Ecto neural progenitor cell (in vitro differentiated cells): ENCODE measurements around the gene OSBPL6.

Experiments used
- DNase-seq: peaks from one replicate; pipeline ENCODE4 v3.0.0-alpha.2; 2018; ENCODE audit warnings: low spot score

Gene OSBPL6

GRCh38 chr2:178238750-178239149 lies 44.4 kb downstream of the OSBPL6 start:
- no peak for DNase-seq

DNA sequence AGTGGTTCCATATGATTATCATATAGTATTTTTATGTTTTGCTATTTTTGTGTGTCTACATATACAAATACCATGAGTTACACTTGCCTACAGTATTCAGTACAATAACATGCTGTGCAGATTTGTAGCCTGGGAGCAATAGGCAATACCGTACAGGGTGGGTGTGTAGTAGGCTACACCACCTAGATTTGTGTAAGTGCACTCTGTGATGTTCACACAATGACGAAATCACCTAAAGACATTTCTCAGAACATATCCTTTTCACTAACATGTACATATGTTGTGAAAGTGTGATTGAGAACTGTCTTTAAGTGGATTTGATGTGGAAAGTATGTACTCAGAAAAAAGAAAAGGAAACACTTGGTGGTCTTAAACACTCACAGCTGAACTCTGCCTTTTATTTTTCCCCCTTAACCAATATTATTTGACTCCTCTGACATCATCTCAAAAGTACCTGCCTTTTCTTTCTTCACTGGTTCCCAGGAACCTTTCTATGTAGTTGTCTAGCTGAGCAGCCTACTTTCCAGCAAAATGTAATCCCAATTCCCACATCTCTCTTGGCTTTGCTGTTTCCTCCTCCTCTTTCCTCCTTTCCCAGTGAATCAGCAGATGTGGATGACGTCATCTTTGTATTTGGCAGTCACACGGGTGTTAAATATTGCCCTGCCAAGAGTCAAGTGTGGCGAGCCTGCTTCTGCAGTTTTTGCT lies 47.7 kb downstream of the OSBPL6 start:
- DNase-seq: no peak

- no peak for DNase-seq
Measured at GRCh38 chr2:178242552-178242883, 48.2 kb downstream of the OSBPL6 start.

GRCh38 chr2:178243961-178244360 lies 49.6 kb downstream of the OSBPL6 start:
- DNase-seq: no peak

DNA sequence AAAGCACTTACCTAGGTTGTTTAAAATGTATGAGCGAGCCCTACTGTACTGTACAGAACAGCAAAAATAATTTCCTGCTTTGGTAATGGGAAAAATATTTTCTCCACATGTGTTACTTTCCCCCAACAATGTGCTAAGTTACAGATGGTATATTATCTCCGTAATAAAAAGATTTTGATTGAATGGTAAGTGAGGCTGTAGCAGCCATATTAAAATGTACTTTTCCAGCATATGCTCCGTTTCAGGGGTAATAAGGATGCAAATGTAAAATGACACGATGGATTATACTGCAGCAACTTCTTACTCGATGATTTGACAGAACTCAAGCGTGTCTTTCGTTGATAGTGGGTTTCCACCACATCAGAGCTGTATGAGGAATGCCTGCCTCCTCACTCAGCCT lies 50.5 kb downstream of the OSBPL6 start:
- no peak for DNase-seq

- no peak for DNase-seq
Measured at GRCh38 chr2:178246696-178247095, 52.4 kb downstream of the OSBPL6 start.

DNA sequence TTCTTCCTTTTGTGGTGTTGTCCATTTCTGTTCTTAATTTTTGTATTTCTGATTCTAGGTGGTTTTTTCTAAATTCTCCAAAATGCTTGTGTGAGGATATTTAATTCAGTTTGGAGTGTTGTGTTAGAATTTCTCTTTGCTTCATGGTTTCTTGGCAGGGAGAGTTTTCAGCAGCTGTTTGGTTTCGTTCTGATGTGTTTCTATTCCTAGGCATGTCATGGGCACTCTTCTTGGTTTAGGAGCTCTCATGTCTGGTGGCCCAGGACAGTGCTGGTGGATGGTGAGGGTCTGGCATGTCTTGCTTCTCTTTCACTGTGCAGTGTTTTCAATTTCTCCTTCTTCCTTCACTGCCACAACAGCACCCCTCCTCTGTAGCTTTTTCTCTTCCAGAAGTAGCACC lies 52.9 kb downstream of the OSBPL6 start:
- no peak for DNase-seq

DNA sequence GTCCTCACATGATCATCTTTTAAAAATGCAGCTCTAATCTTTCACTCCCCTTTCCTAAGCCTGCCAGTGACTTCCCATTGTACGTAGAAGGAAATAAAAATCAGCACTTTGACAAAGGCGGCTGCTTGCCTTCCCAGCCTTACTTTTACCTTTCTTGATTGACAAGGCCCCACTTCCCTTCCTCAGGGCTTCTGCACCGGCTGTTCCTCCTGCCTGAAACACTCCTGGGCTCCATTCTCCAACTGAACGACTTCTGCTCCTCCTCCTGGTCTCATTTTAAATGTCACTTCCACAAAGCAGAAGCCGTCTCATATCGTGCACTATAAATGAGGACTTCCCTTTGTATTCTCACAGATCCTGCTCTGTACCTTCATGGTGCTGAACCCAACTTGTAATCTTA lies 56.1 kb downstream of the OSBPL6 start:
- DNase-seq: no peak

DNA sequence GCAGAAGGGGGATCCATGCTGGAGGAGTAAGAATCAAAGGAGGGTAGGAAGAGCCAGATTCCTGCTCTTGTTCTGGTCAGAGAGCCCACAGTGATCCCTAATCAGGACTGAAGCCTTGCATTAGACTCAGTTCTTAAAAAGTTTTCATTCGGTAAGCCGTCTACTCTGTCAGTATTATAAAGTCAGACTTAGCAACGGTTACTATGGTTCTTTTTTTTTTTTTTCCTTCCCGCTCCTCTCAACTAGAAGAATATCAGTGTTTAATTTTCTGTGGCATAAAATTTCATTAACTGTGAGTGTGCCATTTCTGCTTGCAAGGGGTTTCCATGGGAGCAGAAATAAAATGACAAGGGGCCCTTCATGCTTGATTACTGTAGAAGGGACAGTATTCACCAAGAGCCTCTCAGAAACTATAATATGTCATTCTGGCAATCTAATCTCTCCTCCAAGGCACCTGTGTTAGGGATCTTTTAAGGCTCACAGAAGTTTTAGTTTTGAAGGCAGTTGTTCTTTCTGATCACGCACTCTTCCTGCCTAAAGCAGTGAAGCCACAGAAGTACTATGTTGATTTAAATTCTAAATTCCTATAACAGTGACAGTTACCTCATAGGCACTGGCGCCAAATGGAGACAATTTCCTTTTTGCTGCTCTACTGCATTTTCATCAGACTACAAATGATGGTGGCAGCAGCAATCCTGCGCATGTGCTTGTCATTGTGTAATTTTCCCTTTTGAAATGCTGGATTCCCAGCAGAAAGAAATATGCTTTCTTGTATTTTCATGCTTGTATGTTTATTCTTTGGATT lies 57.0 kb downstream of the OSBPL6 start:
- no peak for DNase-seq

- no peak for DNase-seq
Measured at GRCh38 chr2:178256382-178257042, 62.2 kb downstream of the OSBPL6 start.

DNA sequence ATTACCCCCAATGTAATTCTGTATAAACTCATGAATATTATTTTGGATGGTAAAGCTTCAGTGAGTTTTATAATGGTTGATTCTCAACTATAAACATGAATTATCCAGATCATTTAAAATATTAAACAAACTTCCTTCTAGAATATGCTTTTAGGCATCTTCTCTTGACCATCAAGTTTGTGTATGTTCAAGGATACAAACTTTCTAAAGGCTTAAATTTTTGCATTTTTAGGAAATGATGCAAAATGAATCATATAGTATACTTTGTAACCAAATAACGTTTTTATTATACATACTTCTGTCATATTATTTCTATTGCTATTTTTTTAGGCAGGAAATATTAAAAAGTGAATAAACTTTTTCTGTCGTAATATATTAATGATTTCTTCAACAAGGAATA lies 62.8 kb downstream of the OSBPL6 start:
- no peak for DNase-seq

DNA sequence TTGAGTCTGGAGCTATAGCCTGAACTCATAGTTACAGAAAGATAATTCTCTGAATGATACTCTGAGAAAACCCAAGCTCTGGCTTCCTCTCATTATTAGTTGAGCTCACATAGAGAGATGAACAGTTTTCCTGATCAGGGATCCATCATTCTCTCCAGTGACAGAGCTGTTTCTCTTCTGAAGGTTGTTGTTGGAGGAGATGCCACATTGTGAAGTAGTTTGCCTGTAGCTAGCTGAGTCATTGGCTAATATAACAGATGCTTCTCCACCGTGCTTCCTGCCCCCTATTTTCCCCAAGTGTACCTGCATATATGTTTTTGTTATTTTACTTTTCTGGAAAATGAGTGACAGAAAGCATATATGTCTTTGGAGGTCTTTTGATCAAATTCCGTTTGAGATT lies 64.6 kb downstream of the OSBPL6 start:
- no peak for DNase-seq

DNA sequence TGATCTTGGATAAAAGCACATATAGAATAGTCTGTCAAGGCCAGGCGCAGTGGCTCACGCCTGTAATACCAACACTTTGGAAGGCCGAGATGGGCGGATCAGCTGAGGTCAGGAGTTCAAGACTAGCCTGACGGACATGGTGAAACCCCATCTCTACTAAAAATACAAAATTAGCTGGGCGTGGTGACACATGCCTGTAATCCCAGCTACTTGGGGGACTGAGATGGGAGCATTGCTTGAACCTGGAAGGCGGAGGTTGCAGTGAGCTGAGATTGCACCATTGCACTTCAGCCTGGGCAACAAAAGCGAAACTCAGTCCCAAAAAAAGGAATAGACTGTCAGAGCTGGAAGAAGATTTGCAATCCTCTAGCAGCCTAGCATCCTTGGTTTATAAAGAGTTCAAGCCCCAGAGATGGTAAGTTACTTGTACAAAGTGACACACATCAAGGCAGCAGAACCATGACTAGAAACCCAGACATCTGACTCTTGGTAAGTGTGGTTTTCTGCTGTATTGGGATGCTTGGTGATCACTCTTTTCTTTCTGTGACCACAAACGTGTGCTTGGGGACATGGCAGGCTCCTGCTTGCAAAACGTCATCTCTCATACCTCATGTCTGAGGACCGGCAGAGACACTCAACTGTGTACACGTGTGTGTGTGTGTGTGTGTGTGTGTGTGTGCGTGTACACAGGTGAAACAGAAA lies 69.0 kb downstream of the OSBPL6 start:
- no peak for DNase-seq

GRCh38 chr2:178264211-178264610 lies 69.9 kb downstream of the OSBPL6 start:
- no peak for DNase-seq

DNA sequence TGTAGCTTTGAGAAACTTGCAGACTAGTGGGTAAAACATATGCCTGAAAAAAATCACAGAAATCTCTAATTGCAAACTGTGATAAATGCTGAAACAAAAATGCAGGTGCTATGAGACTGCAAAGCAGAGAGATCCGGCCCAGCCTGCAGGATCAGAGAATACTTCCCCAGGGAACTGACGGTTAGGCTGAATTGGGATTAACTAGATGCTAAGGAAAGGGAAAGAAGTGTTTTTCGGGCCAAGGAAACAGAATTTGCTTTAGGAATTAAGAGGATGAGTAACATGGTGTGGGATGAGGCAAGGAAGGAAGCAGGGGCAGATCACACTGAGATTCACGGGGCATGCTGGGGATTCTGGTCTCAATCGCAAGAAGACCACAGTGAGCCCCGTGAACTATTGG lies 71.5 kb downstream of the OSBPL6 start:
- DNase-seq: no peak

DNA sequence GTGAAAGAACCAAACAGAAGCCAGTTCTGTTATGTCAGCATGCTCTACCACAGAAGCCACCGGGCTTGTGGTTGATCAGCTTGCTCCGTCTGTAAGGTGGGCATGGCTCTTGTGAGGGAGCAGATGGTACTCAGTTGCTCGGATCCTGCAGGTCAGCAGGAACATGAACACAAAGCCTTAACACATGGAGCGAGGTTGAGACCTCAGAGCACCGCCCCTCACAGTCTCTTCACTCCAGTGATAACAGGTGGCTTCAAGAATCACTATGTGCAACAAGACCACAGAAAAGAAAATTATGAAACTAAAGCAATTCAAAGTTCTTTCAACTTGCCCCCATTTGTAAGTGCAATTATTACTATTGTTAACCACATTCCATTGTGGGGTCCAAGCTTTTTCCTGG lies 72.1 kb downstream of the OSBPL6 start:
- no peak for DNase-seq

- DNase-seq: no peak
Measured at GRCh38 chr2:178267660-178268059, 73.3 kb downstream of the OSBPL6 start.

DNA sequence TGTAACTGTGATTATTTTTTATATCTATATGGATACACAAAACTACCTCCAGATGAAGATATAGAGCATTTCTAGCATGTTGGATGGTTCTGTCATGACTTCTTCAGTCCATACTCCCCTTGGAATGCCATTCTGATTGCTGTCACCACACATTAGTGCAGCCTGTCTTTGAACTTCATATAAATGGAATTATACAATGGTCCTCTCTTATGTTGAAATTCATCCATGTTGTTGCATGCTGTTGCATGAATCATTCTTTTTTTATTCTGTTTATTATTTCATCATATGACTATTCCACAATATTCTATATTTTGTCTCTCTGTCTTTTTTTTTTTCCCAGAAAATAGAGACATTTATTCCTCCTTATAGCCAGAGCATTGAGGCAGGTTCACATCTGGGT lies 74.1 kb downstream of the OSBPL6 start:
- DNase-seq: no peak

DNA sequence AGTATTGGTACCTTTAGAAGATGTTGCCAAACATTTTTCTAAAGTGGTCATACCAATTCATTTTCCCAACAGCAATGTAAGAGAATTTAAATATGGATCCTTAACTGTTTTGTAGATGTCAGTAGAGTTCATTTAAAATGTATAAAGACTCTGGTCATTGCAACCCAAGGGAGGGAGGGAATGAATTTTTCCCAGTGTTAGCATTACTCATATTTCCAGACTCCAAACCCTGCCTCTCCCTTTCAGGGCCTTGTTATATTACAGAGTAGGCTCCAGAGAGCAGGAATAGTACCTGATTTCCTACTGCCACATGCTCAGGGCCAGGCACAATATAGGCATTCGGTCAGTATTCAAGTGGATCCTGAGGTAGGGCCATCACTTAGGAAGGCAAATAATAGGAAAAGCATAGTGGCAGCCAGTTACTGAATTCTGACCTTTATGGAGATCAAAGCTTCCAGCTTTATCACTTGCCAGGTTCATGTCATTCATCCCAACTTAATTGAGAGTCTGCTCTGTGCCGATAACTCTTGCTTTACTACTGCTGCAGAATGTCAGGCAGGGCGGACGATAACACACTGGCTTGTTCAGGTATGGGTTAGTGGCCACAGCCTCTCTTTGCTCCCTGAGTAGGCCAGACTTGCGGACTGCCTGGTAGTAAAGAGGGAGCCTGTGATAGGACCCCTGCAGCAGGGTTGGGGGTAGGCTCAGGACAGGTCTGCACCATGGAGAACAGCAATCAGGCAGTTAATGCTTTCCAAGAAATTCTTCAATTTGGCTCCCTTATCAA lies 75.3 kb downstream of the OSBPL6 start:
- DNase-seq: no peak

DNA sequence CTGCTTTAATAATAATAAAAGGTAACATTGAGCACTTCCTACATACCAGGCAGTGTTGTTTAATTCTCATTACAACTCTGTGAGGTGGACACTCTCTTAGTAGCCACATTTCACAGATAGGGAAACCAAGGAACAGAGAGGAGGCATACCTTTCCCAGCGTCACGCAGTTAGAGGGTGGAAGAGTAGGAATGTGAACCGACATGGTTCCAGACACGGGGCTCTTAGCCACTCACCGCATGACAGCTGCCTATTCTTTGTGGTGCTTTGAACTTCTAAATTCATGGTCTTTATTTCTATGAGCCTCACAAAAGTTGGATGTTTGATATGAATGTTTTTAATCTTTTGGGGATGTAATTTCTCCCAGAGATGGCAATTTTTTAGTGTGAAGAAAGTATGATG lies 76.0 kb downstream of the OSBPL6 start:
- no peak for DNase-seq

- DNase-seq: no peak
Measured at GRCh38 chr2:178271094-178271493, 76.8 kb downstream of the OSBPL6 start.
